GM13976 (cell line): ENCODE data around the gene ALDH1L1.

Experiments used
- DNase-seq: peaks from one replicate; pipeline ENCODE4 v3.0.0; 2012; ENCODE audit warnings: low spot score
- in situ Hi-C: fragments of 300-500 bp; cut with MboI; formaldehyde crosslinking; loops from one replicate; pipeline ENCODE4 v1.12.0; 2022; ENCODE audit warnings: low sequenced_read_pairs, mixed read lengths, inconsistent platforms; ENCODE audit not compliant: unreplicated experiment
- TF ChIP-seq, protein P1 (sequence below): IDR thresholded peaks from 2 replicates; pipeline ENCODE4 v1.5.1; 2012; ENCODE audit warnings: borderline replicate concordance, mild to moderate bottlenecking; ENCODE audit not compliant: insufficient read depth; ENCODE audit errors: extremely low read depth, missing control alignments, control extremely low read depth

The ALDH1L1 gene

DNA sequence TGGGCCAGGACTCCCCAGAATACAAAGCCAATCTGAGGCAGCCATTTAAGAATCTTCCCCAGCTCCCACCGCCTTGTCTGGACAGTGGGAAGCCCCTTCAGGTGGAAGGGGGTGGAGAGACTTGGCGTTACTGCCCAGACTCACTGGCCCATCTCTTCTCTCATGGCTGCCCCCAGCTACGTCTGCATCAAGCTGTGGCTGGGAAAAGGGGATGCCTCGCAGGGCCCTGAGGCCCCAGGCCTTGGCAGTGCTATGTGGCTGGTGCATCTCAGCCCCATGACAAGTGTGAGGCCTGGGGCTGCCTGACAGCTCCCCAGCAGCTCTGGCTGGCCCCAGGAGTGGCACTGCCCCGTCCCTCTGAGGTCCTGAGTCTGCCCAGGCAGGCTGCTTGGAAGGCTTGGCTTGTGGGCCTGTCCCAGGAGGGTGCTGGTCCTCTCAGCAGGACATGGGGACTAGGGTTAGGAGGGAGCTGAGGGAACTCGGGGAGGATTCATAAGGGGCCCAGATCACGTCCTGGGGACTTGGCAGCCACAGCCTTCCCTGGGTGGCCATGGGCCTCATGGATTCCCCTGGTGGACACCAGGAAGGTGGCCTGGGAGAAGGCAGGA lies 76.3 kb downstream of the ALDH1L1 start:
- peak; percentile 30 for DNase-seq
- in situ Hi-C loops = no loop called here
- TF ChIP-seq, protein P1, sequence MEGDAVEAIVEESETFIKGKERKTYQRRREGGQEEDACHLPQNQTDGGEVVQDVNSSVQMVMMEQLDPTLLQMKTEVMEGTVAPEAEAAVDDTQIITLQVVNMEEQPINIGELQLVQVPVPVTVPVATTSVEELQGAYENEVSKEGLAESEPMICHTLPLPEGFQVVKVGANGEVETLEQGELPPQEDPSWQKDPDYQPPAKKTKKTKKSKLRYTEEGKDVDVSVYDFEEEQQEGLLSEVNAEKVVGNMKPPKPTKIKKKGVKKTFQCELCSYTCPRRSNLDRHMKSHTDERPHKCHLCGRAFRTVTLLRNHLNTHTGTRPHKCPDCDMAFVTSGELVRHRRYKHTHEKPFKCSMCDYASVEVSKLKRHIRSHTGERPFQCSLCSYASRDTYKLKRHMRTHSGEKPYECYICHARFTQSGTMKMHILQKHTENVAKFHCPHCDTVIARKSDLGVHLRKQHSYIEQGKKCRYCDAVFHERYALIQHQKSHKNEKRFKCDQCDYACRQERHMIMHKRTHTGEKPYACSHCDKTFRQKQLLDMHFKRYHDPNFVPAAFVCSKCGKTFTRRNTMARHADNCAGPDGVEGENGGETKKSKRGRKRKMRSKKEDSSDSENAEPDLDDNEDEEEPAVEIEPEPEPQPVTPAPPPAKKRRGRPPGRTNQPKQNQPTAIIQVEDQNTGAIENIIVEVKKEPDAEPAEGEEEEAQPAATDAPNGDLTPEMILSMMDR = no peak

DNA sequence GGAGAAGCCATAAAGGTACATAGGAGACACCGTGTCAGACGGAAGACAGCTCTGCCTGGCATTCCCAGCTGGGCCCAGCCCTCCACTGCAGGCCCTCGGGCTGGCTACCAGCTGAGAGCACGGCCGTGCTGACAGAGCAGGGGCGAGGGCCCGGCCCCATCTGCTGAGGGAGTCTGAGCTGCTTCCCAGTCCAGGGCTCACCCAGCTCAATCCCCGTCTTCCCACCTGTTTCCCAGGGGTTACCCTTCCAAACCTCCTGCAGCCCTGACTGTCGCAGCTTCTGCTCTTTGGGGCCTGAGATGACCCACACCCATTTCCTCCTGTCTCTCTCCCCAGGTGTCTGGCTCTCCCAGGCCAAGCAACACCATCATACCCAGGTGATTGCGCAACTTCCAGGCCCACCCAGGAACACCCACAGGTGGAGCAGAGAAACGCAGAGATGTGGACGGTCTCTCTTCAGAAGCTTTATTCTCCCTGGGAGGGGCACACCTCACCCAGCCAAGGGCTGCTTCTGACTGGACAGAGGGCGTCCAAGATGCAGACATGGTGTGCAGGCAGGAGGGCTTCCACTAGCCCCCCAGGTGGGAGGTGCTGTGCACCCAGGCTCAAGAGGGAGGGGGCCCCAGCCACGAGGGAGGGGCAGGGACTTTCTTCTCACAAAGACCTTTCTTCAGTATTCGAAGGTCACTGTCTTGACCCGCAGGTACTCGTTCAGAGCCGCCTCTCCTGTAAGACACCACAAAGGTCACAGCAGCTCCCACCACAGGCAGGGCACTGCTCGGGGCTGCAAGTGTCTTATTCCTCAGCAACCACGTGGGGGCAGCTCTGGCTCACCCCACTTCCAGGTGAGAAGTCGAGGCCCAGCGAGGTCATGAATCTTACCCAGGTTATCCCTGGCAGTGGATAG lies 77.0 kb downstream of the ALDH1L1 start:
- TF ChIP-seq, protein P1 = no peak
- peak; percentile 52 for DNase-seq
- in situ Hi-C loops = no loop called here

DNA sequence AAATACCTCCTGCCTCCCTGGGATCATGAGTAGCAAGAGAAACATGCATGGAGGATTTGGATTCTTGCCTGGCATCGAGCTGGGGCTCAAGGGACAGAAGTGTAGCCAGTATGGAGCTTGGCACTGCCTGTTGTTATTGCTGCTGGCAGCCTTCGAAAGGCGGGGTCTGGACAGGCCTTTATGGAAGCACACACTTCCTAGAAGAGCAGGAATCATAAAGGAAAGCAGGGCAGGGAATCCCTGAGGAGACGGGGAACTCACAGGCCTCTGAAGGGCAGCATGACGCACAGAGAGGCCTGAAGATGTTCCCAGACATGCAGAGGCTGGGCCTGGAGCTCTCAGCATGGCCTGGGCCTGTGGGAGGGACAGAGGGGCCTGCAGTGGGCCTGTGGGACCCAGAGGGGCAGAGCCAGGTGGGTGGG lies 77.8 kb downstream of the ALDH1L1 start:
- in situ Hi-C loops = no loop called here
- DNase-seq = peak; percentile 16
- TF ChIP-seq, protein P1 = no peak

DNA sequence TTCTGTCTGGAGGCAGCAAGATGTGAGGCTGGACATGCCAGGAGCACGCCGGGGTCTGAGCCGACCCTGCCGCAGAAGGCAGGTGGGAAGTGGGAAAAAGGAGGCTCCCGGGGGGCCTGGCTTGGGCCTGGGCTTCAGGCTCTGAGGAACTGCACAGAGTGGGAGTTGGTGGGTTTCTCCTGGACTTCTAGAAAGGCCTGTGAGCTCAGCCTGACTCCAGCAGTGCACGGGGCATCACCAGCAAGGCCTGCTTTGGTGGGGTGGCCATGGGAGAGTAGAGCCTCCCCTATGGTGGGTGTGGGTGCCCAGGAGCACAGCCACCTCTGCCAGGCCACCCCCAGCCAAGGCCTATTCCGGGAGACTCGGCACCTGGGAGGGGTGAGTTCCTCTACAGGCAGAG lies 78.4 kb downstream of the ALDH1L1 start:
- TF ChIP-seq, protein P1 = no peak
- no peak for DNase-seq
- in situ Hi-C loops = no loop called here

DNA sequence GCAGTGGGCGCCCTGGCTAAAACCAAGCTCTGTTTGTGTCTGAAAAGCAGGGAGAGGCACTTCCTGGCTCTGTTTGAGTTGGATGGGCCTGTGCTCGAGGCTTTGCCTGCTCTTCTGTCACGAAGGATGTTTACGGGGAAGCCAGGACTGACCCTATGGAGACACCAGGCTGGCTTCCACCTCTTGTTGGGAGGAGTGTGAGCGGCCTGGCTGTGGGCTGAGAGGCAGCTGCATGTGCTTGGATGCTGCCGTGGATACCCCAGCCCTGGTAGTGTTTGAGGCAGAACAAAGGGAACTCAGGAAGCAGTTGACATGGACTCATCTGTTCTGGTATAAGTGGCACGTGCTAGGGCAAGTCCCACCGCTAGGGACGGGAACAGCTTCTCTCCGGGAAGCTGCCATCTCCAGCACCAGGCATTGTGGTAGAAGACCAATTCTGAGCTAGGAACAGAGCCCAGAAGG lies 78.8 kb downstream of the ALDH1L1 start:
- DNase-seq = peak; percentile 22
- in situ Hi-C loops = no loop called here
- TF ChIP-seq, protein P1 = no peak

DNA sequence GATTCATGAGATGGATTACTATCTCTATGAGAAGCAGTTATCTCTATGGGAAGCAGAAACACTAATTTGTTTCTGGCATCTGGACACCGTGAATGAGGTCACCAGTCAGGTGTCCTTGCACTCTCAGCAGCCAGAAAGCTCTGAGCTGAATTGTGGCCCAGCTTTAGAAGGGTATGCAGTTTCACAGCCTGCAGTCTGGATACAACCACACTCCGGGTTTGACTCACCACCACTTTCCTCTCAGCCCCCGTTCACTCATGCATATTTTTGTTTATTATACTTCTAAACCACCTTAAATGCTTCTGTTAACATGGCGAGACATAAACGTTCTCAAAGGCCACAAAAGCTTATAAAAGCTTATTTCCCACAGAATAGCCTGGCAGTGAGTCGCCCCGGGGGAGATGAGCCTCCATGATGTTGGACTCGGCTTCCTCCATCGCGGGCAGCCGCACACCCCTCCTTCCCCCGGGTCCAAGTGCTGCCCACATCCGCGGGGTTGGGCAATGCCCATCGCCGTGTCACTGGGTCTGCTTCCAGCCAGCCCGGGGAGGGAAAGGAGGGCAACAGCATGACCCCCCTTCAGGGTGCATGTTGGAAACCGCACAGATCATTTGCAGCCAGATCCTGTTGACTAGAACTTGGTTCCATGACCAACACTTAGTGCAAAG lies 79.6 kb downstream of the ALDH1L1 start:
- TF ChIP-seq, protein P1 = no peak
- DNase-seq = peak; percentile 61
- in situ Hi-C loops = no loop called here
